Suprapubic skin (tissue), 4 donors: ENCODE measurements around the gene SMIM21. TPM values are rescaled to one million over a fixed set of nuclear protein-coding genes. Genes with fewer than 3 reads are reported as not detected.

Experiments
- DNase-seq, 2 donors: peaks; one replicate each; pipeline ENCODE4 v3.0.0-alpha.2; 2019; ENCODE audit warnings: low spot score in 2 of 2
- H3K27ac ChIP-seq: fragments of 200-600 bp; sonication (generic); one replicate; pipeline ENCODE4 v1.5.1; 2019
- H3K27me3 ChIP-seq: fragments of 200-600 bp; sonication (generic); one replicate; pipeline ENCODE4 v1.5.1; 2019
- H3K36me3 ChIP-seq: fragments of 200-600 bp; sonication (generic); one replicate; pipeline ENCODE4 v1.5.1; 2019
- H3K4me1 ChIP-seq: fragments of 200-600 bp; sonication (generic); one replicate; pipeline ENCODE4 v1.5.1; 2019
- H3K4me3 ChIP-seq: fragments of 200-600 bp; sonication (generic); one replicate; pipeline ENCODE4 v1.5.1; 2019; ENCODE audit warnings: mild to moderate bottlenecking
- H3K9me3 ChIP-seq: fragments of 200-600 bp; sonication (generic); one replicate; pipeline ENCODE4 v1.5.1; 2019
- CTCF ChIP-seq, 2 donors: fragments of 200-600 bp in 1 of 2; fragments of 450-650 bp in 1 of 2; sonication (generic) in 1 of 2; IDR thresholded peaks; one replicate each; pipeline ENCODE4 v1.5.1; 2016 to 2019; ENCODE audit warnings: antibody characterized with exemption in 2 of 2, mild to moderate bottlenecking in 1 of 2, moderate library complexity in 1 of 2
- EP300 ChIP-seq: sonication (generic); formaldehyde crosslinking; IDR thresholded peaks from one replicate; pipeline ENCODE4 v1.6.1; 2017; ENCODE audit warnings: antibody characterized with exemption
- POLR2A ChIP-seq, 2 donors: fragments of 450-650 bp; IDR thresholded peaks; one replicate each; pipeline ENCODE4 v1.6.1; 2017; ENCODE audit warnings: antibody characterized with exemption in 2 of 2, mild to moderate bottlenecking in 2 of 2, moderate library complexity in 2 of 2
- POLR2AphosphoS5 ChIP-seq, 3 donors: sonication (generic); formaldehyde crosslinking; IDR thresholded peaks; one replicate each; pipeline ENCODE4 v1.6.1; 2017; ENCODE audit warnings: antibody characterized with exemption in 3 of 3
- WGBS: methylation state at CpG from one replicate; pipeline ENCODE4 v1.1.5; 2018; 5-methylcytosine and 5-hydroxymethylcytosine counted together
- total RNA-seq, 4 donors: library from RNA; depleted of rRNA; stranded (reverse); fragments of >200 nt; gene quantifications; one replicate each; pipeline ENCODE4 v1.1.0, GENCODE V29; 2016

The SMIM21 gene
- total RNA-seq, 4 donors from 2014 or later: not detected

GRCh38 chr18:75450906-75451305 is 23.4 kb upstream of the SMIM21 start:
- no peak overlapping the region for H3K4me3 ChIP-seq
- H3K4me1 ChIP-seq: peaks cover 10% of the 10 kb centered on the region
- no peak overlapping the region for H3K27ac ChIP-seq
- peaks cover 13% of the 10 kb centered on the region for H3K27me3 ChIP-seq
- no peak for DNase-seq
- no peak for TF ChIP-seq EP300
- no peak for TF ChIP-seq CTCF (IDR thresholded peaks at IDR 0.05)
- TF ChIP-seq POLR2A (IDR thresholded peaks at IDR 0.05): no peak
- TF ChIP-seq POLR2AphosphoS5 (IDR thresholded peaks at IDR 0.05): no peak
- 54% methylated on average over 3 of the region's 3 CpGs for WGBS
- no peaks in the 10 kb centered on the region for H3K9me3 ChIP-seq
- no peaks in the 10 kb centered on the region for H3K36me3 ChIP-seq

- Histone ChIP-seq H3K9me3 (no peaks in the 10 kb centered on the region), H3K27ac (no peak overlapping the region), H3K4me1 (no peaks in the 10 kb centered on the region), H3K4me3 (no peak overlapping the region), H3K27me3 (peaks cover 13% of the 10 kb centered on the region), H3K36me3 (no peaks in the 10 kb centered on the region)
- 77% methylated on average over 5 of the region's 5 CpGs for WGBS
- no peak for DNase-seq
- TF ChIP-seq CTCF (IDR thresholded peaks at IDR 0.05) (no peak), EP300 (no peak), POLR2A (IDR thresholded peaks at IDR 0.05) (no peak), POLR2AphosphoS5 (IDR thresholded peaks at IDR 0.05) (no peak)
Observed at GRCh38 chr18:75441896-75442295, 14.4 kb upstream of the SMIM21 start.

DNA sequence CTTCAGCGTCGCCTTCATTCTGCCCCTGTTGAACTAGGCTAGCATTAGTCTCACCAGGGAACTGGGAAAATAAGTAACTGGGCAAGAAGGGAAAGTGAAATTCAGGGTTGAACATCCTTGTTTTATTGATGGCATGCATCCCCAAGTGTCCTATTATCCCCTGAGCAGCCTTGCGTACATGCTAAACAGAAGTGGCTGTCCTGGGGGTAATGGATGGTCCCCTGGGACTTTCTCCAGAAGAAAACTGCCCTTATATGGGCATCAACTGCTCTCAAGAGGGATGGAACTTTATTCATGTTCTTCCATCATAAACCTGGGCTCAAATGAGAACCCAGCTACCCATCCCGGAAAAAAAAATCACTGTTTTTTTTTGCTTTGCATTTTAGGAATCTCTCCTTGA is 11.8 kb upstream of the SMIM21 start:
- Histone ChIP-seq H3K36me3 (no peaks in the 10 kb centered on the region), H3K9me3 (no peaks in the 10 kb centered on the region), H3K27me3 (peaks cover 15% of the 10 kb centered on the region), H3K27ac (no peak overlapping the region), H3K4me3 (no peak overlapping the region), H3K4me1 (no peaks in the 10 kb centered on the region)
- TF ChIP-seq POLR2AphosphoS5 (IDR thresholded peaks at IDR 0.05) (no peak), EP300 (no peak), POLR2A (IDR thresholded peaks at IDR 0.05) (no peak), CTCF (IDR thresholded peaks at IDR 0.05) (no peak)
- 87% methylated on average over 4 of the region's 4 CpGs for WGBS
- DNase-seq: no peak

GRCh38 chr18:75438891-75439290 is 11.4 kb upstream of the SMIM21 start:
- Histone ChIP-seq H3K27me3 (peaks cover 17% of the 10 kb centered on the region), H3K9me3 (no peaks in the 10 kb centered on the region), H3K27ac (no peak overlapping the region), H3K36me3 (no peaks in the 10 kb centered on the region), H3K4me1 (no peaks in the 10 kb centered on the region), H3K4me3 (no peak overlapping the region)
- WGBS: 52% methylated on average over 3 of the region's 3 CpGs
- no peak for DNase-seq
- no peak for TF ChIP-seq CTCF (IDR thresholded peaks at IDR 0.05)
- no peak for TF ChIP-seq EP300

DNA sequence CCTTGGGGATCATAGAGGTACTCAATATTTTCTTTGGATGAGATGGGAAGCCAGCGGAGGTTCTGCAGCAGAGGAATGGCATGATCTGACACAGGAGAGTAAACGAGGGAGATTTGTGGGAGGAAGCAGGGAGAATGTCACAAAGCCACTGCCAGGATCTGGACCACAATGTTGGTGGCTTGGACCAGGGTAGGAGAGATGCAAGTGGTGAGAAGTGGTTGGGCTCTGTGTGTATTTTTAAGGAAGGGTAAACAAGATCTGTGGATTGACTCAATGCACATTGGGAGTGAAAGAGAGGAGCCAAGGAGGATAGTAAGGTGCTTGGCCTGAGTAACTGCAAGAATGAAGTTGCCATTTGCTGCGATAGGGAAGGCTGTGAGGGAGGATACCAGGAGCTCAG is 10.5 kb upstream of the SMIM21 start:
- no peaks in the 10 kb centered on the region for H3K9me3 ChIP-seq
- no peak for DNase-seq
- WGBS: 94% methylated on average over 3 of the region's 3 CpGs
- TF ChIP-seq POLR2A (IDR thresholded peaks at IDR 0.05): no peak
- no peak overlapping the region for H3K27ac ChIP-seq
- H3K27me3 ChIP-seq: peaks cover 17% of the 10 kb centered on the region
- H3K4me1 ChIP-seq: no peaks in the 10 kb centered on the region
- H3K4me3 ChIP-seq: no peak overlapping the region
- H3K36me3 ChIP-seq: no peaks in the 10 kb centered on the region

- H3K4me1 ChIP-seq: no peaks in the 10 kb centered on the region
- peaks cover 3% of the 10 kb centered on the region for H3K27me3 ChIP-seq
- no peaks in the 10 kb centered on the region for H3K9me3 ChIP-seq
- TF ChIP-seq POLR2AphosphoS5 (IDR thresholded peaks at IDR 0.05) (no peak), POLR2A (IDR thresholded peaks at IDR 0.05) (no peak)
- 77% methylated on average over 8 of the region's 8 CpGs for WGBS
- no peak overlapping the region for H3K4me3 ChIP-seq
- DNase-seq: no peak
- no peaks in the 10 kb centered on the region for H3K36me3 ChIP-seq
- H3K27ac ChIP-seq: no peak overlapping the region
Observed at GRCh38 chr18:75433098-75433497, 5.6 kb upstream of the SMIM21 start.
